ENCODE measurements around the gene RBBP8NL.

DNA sequence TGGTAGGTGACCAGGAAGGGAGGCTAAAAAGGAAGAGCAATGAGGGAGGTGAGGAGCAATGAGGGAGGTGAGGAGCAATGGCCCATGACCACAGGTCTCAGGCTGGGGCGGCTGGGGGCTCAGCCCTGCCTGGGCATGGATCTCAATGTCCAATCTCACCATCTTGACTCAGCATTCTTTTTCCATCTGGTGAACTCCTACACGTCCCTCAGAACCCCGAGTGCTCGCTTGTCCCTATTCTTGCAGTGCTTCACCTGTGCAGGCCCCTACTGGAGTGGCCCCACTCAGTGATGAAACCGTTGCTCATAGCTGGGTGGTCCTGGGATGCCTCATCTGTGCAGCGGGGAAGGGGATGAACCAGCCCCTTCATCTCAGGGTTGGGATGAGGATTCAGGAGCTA, 16.9 kb upstream of the RBBP8NL start:
- TF ChIP-seq YY1 (IDR thresholded peaks at IDR 0.05; ENCODE audit: low read depth) = no peak
- no peak for TF ChIP-seq EGR1 (IDR thresholded peaks at IDR 0.05)
- TF ChIP-seq, protein P1, sequence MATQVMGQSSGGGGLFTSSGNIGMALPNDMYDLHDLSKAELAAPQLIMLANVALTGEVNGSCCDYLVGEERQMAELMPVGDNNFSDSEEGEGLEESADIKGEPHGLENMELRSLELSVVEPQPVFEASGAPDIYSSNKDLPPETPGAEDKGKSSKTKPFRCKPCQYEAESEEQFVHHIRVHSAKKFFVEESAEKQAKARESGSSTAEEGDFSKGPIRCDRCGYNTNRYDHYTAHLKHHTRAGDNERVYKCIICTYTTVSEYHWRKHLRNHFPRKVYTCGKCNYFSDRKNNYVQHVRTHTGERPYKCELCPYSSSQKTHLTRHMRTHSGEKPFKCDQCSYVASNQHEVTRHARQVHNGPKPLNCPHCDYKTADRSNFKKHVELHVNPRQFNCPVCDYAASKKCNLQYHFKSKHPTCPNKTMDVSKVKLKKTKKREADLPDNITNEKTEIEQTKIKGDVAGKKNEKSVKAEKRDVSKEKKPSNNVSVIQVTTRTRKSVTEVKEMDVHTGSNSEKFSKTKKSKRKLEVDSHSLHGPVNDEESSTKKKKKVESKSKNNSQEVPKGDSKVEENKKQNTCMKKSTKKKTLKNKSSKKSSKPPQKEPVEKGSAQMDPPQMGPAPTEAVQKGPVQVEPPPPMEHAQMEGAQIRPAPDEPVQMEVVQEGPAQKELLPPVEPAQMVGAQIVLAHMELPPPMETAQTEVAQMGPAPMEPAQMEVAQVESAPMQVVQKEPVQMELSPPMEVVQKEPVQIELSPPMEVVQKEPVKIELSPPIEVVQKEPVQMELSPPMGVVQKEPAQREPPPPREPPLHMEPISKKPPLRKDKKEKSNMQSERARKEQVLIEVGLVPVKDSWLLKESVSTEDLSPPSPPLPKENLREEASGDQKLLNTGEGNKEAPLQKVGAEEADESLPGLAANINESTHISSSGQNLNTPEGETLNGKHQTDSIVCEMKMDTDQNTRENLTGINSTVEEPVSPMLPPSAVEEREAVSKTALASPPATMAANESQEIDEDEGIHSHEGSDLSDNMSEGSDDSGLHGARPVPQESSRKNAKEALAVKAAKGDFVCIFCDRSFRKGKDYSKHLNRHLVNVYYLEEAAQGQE (IDR thresholded peaks at IDR 0.05; ENCODE audit: low read depth) = no peak
- TF ChIP-seq, protein P2, sequence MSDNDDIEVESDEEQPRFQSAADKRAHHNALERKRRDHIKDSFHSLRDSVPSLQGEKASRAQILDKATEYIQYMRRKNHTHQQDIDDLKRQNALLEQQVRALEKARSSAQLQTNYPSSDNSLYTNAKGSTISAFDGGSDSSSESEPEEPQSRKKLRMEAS (IDR thresholded peaks at IDR 0.05) = no peak
- TF ChIP-seq, protein P3, sequence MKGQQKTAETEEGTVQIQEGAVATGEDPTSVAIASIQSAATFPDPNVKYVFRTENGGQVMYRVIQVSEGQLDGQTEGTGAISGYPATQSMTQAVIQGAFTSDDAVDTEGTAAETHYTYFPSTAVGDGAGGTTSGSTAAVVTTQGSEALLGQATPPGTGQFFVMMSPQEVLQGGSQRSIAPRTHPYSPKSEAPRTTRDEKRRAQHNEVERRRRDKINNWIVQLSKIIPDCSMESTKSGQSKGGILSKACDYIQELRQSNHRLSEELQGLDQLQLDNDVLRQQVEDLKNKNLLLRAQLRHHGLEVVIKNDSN (IDR thresholded peaks at IDR 0.05) = no peak
- no peak for TF ChIP-seq EP300 (IDR thresholded peaks at IDR 0.05; ENCODE audit: borderline replicate concordance)
- TF ChIP-seq TAF1 (IDR thresholded peaks at IDR 0.05; ENCODE audit: low read depth) = no peak
- no peak for TF ChIP-seq FOXM1 (IDR thresholded peaks at IDR 0.05; ENCODE audit: borderline replicate concordance, low read depth)
- no peak for TF ChIP-seq TCF12 (IDR thresholded peaks at IDR 0.05; ENCODE audit: low read depth)
- no peak for TF ChIP-seq ZBTB7A (IDR thresholded peaks at IDR 0.05; ENCODE audit: low read depth)
- no peak for TF ChIP-seq TEAD4 (IDR thresholded peaks at IDR 0.05)
- TF ChIP-seq CEBPB (IDR thresholded peaks at IDR 0.05) = no peak
- no peak for TF ChIP-seq RAD21 (IDR thresholded peaks at IDR 0.05; ENCODE audit: low read depth)
- no peak for TF ChIP-seq NFIC (IDR thresholded peaks at IDR 0.05)

Data from Ishikawa (cell line).